ENCODE measurements around the gene ISOC2.

The ISOC2 gene

GRCh38 chr19:55406091-55406825 is 55.2 kb downstream of the ISOC2 start:
- DNase-seq (ENCODE audit: low read depth), result no peak
- TF ChIP-seq MYC (IDR thresholded peaks at IDR 0.05; ENCODE audit: low read depth, low read length), result no peak
- TF ChIP-seq CTCF (IDR thresholded peaks at IDR 0.05; ENCODE audit: low read depth, low read length), result no peak
- no peak for TF ChIP-seq MAX (IDR thresholded peaks at IDR 0.05; ENCODE audit: low read depth, low read length)
- TF ChIP-seq POLR2A (IDR thresholded peaks at IDR 0.05; ENCODE audit: extremely low read depth, insufficient read length), result no peak

GRCh38 chr19:55405638-55406037 is 55.8 kb downstream of the ISOC2 start:
- peak overlapping the region; percentile 82 for H3K4me3 ChIP-seq (ENCODE audit: low read depth, low read length)
- TF ChIP-seq MYC (IDR thresholded peaks at IDR 0.05; ENCODE audit: low read depth, low read length), result no peak
- no peak for TF ChIP-seq CTCF (IDR thresholded peaks at IDR 0.05; ENCODE audit: low read depth, low read length)
- DNase-seq (ENCODE audit: low read depth), result no peak

More at GRCh38 chr19:55406091-55406825, 55.2 kb downstream of the ISOC2 start:
- peak overlapping the region; percentile 82 for H3K4me3 ChIP-seq (ENCODE audit: low read depth, low read length)

Measured in NB4 (cell line).